GM13976 (cell line): ENCODE measurements around the gene AJM1.

ENCODE experiments used
- DNase-seq: peaks from one replicate; pipeline ENCODE4 v3.0.0; 2012; ENCODE audit warnings: low spot score
- in situ Hi-C: fragments of 300-500 bp; cut with MboI; formaldehyde crosslinking; loops from one replicate; pipeline ENCODE4 v1.12.0; 2022; ENCODE audit warnings: low sequenced_read_pairs, mixed read lengths, inconsistent platforms; ENCODE audit not compliant: unreplicated experiment
- TF ChIP-seq, protein P1 (sequence below): IDR thresholded peaks from 2 replicates; pipeline ENCODE4 v1.5.1; 2012; ENCODE audit warnings: borderline replicate concordance, mild to moderate bottlenecking; ENCODE audit not compliant: insufficient read depth; ENCODE audit errors: extremely low read depth, missing control alignments, control extremely low read depth

The AJM1 gene

DNA sequence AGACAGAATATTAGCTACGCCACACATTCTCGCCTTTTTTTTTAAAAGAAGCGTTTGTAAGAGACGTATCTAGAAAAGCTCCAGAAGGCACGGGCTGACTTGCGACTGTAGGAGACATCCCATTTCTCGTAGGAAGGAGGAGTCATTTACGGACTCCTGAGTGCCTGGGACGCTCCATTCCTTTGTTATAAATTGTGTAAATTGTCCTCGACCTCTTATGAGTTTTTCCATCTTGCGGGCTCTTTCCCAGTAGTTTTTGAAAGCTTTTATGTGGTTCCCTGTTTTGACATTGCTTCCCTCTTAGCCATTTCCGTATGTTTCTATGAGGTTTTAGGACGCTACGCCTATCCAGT lies 33.5 kb upstream of the AJM1 start:
- TF ChIP-seq, protein P1, sequence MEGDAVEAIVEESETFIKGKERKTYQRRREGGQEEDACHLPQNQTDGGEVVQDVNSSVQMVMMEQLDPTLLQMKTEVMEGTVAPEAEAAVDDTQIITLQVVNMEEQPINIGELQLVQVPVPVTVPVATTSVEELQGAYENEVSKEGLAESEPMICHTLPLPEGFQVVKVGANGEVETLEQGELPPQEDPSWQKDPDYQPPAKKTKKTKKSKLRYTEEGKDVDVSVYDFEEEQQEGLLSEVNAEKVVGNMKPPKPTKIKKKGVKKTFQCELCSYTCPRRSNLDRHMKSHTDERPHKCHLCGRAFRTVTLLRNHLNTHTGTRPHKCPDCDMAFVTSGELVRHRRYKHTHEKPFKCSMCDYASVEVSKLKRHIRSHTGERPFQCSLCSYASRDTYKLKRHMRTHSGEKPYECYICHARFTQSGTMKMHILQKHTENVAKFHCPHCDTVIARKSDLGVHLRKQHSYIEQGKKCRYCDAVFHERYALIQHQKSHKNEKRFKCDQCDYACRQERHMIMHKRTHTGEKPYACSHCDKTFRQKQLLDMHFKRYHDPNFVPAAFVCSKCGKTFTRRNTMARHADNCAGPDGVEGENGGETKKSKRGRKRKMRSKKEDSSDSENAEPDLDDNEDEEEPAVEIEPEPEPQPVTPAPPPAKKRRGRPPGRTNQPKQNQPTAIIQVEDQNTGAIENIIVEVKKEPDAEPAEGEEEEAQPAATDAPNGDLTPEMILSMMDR = no peak
- in situ Hi-C loops = no loop called here
- DNase-seq = no peak

DNA sequence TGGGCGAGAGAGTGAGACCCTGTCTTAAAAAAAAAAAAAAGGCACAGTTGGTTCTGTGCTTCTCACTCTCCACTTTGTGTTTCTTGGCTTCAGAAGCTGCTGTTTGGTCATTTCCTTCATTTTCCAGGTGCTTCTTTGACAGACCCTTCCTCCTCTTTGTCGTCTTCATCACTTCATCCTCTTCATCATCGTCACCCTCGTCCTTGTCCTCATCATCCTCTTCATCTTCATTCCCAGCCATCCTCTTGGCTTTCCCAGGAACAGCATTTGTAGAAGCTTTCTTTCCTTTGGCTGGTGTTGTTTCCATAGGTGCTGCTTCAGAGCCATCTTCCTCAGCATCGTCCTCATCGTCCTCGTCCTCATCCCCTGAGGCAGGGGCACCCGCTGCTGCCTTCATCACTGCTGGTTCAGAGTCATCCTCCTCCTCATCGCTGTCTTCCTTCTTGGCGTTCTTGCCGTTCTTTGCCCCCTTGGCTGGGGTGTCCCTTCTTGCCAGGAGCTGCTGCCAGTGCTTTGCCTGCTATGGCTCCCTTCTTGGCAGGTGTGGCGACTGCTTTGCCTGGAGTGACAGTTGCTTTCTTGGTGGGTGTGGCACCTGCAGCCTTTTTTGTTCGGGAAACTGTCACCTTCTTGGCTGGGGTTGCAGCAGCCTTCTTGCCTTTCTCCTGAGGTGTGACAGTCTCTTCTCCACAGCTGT lies 27.4 kb upstream of the AJM1 start:
- no peak for DNase-seq
- in situ Hi-C loops = no loop called here
- TF ChIP-seq, protein P1 = no peak

DNA sequence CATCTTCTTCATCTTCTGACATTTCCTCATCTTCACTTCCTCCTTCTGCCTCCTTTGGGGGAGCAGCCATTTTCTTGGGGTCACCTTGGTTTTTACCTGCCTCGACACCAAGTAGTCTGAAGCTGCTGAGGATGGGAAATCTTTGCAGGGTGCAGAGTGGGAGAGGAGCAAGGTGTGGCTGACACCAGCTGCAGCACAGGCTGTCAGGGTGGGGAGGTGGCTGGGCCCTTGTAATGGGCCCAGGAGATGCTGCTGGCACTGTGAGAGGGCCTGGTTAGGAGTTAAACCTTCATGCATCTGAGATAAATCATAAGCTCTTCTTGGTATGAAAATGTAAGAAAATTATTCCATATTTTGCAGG lies 26.9 kb upstream of the AJM1 start:
- TF ChIP-seq, protein P1 = no peak
- in situ Hi-C loops = no loop called here
- DNase-seq = no peak

DNA sequence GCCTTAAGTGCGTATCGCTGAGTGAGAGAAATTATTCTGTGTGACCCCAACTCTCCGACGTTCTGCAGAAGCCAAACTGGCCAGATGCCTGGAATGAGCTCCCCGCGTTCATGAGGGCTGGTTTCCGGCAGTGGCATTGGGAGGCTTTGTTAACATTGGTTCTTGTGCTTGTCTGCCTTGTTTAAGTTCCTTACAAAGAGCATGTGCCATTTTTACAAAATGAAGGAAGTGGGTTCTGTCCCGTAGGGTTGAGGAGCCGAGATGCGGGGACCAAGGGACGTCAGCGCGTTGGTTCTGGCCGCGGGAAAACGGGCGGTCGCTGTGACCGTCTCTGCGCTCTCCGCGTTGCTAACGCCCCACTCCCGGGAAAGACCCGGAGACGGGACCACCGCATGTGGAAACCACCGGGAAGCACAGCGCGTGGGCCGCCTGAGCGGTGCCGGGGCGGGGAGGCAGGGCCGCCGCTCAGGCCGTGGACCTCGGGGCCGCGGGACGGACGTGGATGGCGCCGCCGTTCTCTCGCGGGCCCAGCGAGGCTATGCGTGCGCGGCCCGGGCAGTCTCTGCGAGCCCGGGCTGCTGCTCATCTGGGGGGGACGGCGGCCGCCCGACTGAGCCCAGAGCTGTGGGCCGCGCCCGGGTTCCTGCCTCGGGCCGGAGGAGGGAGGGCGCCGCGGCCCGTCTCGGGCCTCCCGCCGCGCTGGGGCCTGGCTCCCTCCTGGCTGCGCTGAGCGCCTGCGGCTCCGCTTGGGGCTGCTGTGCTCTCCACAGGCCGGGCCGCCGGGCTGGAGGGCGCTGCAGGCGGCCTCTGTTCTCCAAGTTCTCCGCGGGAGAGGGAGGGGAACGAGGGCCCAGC lies 21.1 kb upstream of the AJM1 start:
- no peak for DNase-seq
- TF ChIP-seq, protein P1 = no peak
- in situ Hi-C loops = no loop called here

DNA sequence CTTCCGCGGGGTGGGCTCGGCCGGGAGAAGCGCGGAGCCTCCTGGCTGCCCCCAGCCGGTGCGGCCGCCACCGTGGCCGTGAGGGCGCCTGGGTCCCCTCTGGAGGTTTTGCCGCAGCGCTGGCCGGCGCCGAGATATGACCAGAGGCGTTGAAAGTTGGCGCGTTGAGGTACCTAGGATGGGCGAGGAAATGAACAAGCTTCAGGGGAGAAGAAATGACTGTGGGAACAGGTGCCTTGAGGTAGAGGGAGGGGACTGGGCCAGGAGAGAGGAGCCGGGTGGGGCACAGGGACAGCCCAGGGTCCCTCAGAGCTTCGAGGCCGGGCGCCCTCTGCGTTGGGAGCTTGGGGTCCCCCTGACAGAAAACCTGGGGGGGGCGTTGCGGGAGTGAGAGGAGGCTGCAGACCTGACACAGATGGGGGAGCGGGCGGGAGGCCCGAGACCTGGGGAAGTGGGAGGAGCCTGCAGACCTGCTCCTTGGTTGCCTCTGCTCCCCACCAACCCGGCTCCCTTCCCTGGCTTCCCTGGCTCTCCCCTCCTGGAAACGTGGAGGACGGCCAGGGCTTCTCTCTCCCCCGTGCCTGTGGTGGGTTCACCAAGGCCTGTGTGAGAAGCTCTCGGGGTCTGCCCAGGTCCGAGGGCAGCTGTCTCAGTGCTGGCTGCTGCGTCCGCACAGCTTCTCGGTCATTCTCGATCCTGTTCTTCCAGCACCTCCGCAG lies 20.3 kb upstream of the AJM1 start:
- no peak for DNase-seq
- in situ Hi-C loops = no loop called here
- TF ChIP-seq, protein P1 = no peak

DNA sequence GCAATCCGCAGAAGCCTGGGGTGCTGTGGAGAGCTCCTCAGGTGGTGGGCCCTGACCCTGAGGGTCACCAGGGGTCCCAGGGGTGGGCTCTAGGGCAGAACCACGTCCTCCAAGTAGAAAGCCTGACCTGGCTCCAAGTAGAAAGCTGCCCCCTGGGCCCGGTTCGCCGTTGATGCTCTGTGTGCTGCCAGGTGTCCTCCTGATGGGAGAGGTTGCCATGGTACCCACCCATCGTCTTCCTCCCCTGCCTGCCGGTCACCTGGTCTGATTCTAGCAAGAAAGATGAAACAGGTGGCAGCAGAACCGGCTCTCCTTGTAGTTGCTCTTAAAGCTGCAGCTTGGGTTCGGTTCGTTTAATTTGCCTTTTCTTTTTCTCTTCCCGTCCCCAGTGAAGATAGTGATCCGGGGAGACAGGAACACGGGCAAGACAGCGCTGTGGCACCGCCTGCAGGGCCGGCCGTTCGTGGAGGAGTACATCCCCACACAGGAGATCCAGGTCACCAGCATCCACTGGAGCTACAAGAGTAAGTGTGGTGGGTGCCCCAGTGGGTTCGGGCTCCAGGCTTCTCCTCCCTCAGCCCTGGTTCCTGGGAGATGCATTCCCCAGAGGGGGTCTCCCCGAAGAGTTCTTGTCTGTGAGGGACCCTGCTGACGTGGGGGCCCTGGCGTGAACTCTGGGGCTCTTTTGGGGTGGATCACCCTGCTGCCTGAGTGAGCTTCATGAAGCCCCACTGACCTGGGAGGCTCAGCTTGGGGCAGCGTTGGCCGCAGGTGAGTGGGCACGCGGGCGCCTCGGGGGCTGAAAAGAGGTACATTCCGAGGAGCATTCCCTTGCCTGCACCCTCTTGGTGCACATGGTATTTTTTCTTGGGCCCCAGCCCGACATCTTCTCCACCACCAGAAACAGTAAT lies 18.9 kb upstream of the AJM1 start:
- in situ Hi-C loops = no loop called here
- TF ChIP-seq, protein P1 = no peak
- no peak for DNase-seq
